Activated T-helper 1 cell treated with anti-CD3 and anti-CD28 coated beads, Interleukin-2, amount 50 U/mL, for 16 hours (primary cell): Measurements from ENCODE around the gene SGSM2.

Source experiments
- DNase-seq, 2 donors: peaks; one replicate each; pipeline ENCODE4 v3.0.0-alpha.2; 2020; ENCODE audit warnings: low read depth in 1 of 2, low spot score in 1 of 2

The SGSM2 gene

GRCh38 chr17:2369039-2369438 is 31.7 kb downstream of the SGSM2 start:
- DNase-seq, result no peak

- no peak for DNase-seq
Observed at GRCh38 chr17:2369551-2370210, 32.4 kb downstream of the SGSM2 start.

- no peak for DNase-seq
Observed at GRCh38 chr17:2370211-2370589, 32.9 kb downstream of the SGSM2 start.

GRCh38 chr17:2371183-2372130 is 34.2 kb downstream of the SGSM2 start:
- no peak for DNase-seq

- no peak for DNase-seq
Observed at GRCh38 chr17:2372180-2372579, 34.9 kb downstream of the SGSM2 start.

- DNase-seq, result no peak
Observed at GRCh38 chr17:2372681-2373080, 35.4 kb downstream of the SGSM2 start.

GRCh38 chr17:2373179-2373578 is 35.9 kb downstream of the SGSM2 start:
- no peak for DNase-seq

GRCh38 chr17:2374549-2375285 is 37.4 kb downstream of the SGSM2 start:
- DNase-seq, result no peak

GRCh38 chr17:2375406-2375805 is 38.1 kb downstream of the SGSM2 start:
- DNase-seq, result no peak

- no peak for DNase-seq
Observed at GRCh38 chr17:2376107-2376506, 38.8 kb downstream of the SGSM2 start.

GRCh38 chr17:2377659-2378058 is 40.4 kb downstream of the SGSM2 start:
- no peak for DNase-seq

GRCh38 chr17:2378905-2379304 is 41.6 kb downstream of the SGSM2 start:
- no peak for DNase-seq

GRCh38 chr17:2379489-2380225 is 42.4 kb downstream of the SGSM2 start:
- DNase-seq, result no peak

- DNase-seq, result no peak
Observed at GRCh38 chr17:2380226-2380922, 43.1 kb downstream of the SGSM2 start.

- no peak for DNase-seq
Observed at GRCh38 chr17:2380950-2381649, 43.8 kb downstream of the SGSM2 start.

- DNase-seq, result no peak
Observed at GRCh38 chr17:2383628-2384167, 46.4 kb downstream of the SGSM2 start.

GRCh38 chr17:2384439-2385127 is 47.3 kb downstream of the SGSM2 start:
- DNase-seq, result no peak

- no peak for DNase-seq
Observed at GRCh38 chr17:2385240-2386210, 48.2 kb downstream of the SGSM2 start.
